Activated CD8-positive, alpha-beta memory T cell treated with anti-CD3 and anti-CD28 coated beads for 4 hours (primary cell): ENCODE data around the gene SLC34A3.
"Not testable (repeated sequence)": the region's sequence is repeated elsewhere in the genome, so short reads cannot be mapped to it uniquely, and the experiment has no call there.

Experiments
- DNase-seq, 2 donors: peaks; one replicate each; pipeline ENCODE4 v3.0.0-alpha.2; 2020; ENCODE audit warnings: low read depth in 2 of 2

The SLC34A3 gene

GRCh38 chr9:137241490-137242268 lies 11.0 kb downstream of the SLC34A3 start:
- peak; percentile 54 to 60 for DNase-seq

GRCh38 chr9:137242269-137243203 lies 11.8 kb downstream of the SLC34A3 start:
- DNase-seq = no peak

GRCh38 chr9:137243266-137243625 lies 12.5 kb downstream of the SLC34A3 start:
- not testable (repeated sequence) for DNase-seq

- no peak for DNase-seq
Measured at GRCh38 chr9:137243626-137244485, 13.2 kb downstream of the SLC34A3 start.

GRCh38 chr9:137244486-137245449 lies 14.1 kb downstream of the SLC34A3 start:
- DNase-seq = no peak

GRCh38 chr9:137245450-137246421 lies 15.0 kb downstream of the SLC34A3 start:
- no peak for DNase-seq

- no peak for DNase-seq
Measured at GRCh38 chr9:137247135-137247915, 16.6 kb downstream of the SLC34A3 start.

- no peak for DNase-seq
Measured at GRCh38 chr9:137247916-137248175, 17.1 kb downstream of the SLC34A3 start.

GRCh38 chr9:137250329-137251193 lies 19.9 kb downstream of the SLC34A3 start:
- no peak for DNase-seq

GRCh38 chr9:137251194-137251461 lies 20.4 kb downstream of the SLC34A3 start, which contains the start of gene STPG3:
STPG3 (plus strand) TSS chr9:137251286; CDS start chr9:137251287, 1 bp downstream.
- DNase-seq = no peak

GRCh38 chr9:137251490-137252268 lies 21.0 kb downstream of the SLC34A3 start:
- no peak for DNase-seq

GRCh38 chr9:137252555-137253506 lies 22.1 kb downstream of the SLC34A3 start:
- no peak for DNase-seq

GRCh38 chr9:137253717-137254623 lies 23.3 kb downstream of the SLC34A3 start:
- no peak for DNase-seq

- peak; percentile 90 to 94 for DNase-seq
Measured at GRCh38 chr9:137254624-137255447, 24.1 kb downstream of the SLC34A3 start, which contains the start of gene NELFB. NELFB (plus strand) TSS chr9:137255327.
